ENCODE measurements around the gene TNNC1. TPM values are rescaled to one million over a fixed set of nuclear protein-coding genes. Genes with fewer than 3 reads are reported as not detected.

The TNNC1 gene
- total and polyA plus RNA-seq, 10 of the 15 experiments (the other 5 are each of a cell fraction or from before 2014, with no cell fraction given): 0.13 to 1.3 (median 0.53) TPM; not detected in 2

GRCh38 chr3:52479037-52479876, 25.4 kb upstream of the TNNC1 start:
- Histone ChIP-seq H3K9ac (ENCODE audit: control insufficient read depth, insufficient read depth, low read length) (no peak overlapping the region), H3K9me3 (replicated peaks; ENCODE audit: control insufficient read depth, insufficient read depth, low read length) (no peaks in the 10 kb centered on the region), H3K4me2 (ENCODE audit: control insufficient read depth, insufficient read depth) (no peak overlapping the region), H3K79me2 (ENCODE audit: control insufficient read depth, insufficient read depth, low read length) (no peaks in the 10 kb centered on the region), H3K27ac (ENCODE audit: control insufficient read depth, insufficient read depth) (no peak overlapping the region), H3K4me1 (ENCODE audit: control insufficient read depth, insufficient read depth, low read length) (no peaks in the 10 kb centered on the region), H3K36me3 (ENCODE audit: control insufficient read depth in 2 of 2, insufficient read depth in 2 of 2, low read length in 1 of 2) (peaks cover 26 to 41% of the 10 kb centered on the region in 2 experiments), H3K4me3 (no peak overlapping the region), H3K27me3 (replicated peaks in 1 of 2; ENCODE audit: control insufficient read depth in 2 of 2, insufficient read depth in 2 of 2, low read length in 1 of 2) (no peaks in the 10 kb centered on the region), H2AFZ (ENCODE audit: control insufficient read depth, low read depth, low read length) (no peak overlapping the region), H4K20me1 (ENCODE audit: control insufficient read depth, insufficient read depth) (no peaks in the 10 kb centered on the region)
- CTCF ChIA-PET: no interaction called here
- in situ Hi-C loops (cut with MboI) (no loop called here), intact Hi-C loops (cut with micrococcal nuclease; ENCODE audit: unreplicated experiment) (no loop called here)
- TF ChIP-seq SIX5 (IDR thresholded peaks at IDR 0.05; ENCODE audit: low read depth, low read length, severe bottlenecking) (no peak), POLR2AphosphoS5 (IDR thresholded peaks at IDR 0.05; ENCODE audit: low read length) (0 out of 2 replicates have a peak, but pooled peaks have one; percentile 22), IRF4 (IDR thresholded peaks at IDR 0.05; ENCODE audit: low read depth, low read length) (no peak), POLR2A (IDR thresholded peaks at IDR 0.05; ENCODE audit: low read depth, low read length) (peak; percentile 35; the same call in 1 of the 2 replicates)
- 84% methylated on average over 7 of the region's 7 CpGs for WGBS (ENCODE audit: insufficient coverage, insufficient replicate concordance, low lambda C conversion rate, missing lambda C conversion rate)
- RAD21 ChIA-PET (ENCODE audit: unreplicated experiment): no interaction called here
- no TSS peak for BruUV-seq (replicated peaks)
- FAIRE-seq: no peak
- DNase-seq (ENCODE audit: low read depth, low spot score): no peak
- POLR2A ChIA-PET: no interaction called here
- SMC1A ChIA-PET (ENCODE audit: uncharacterized antibody, unreplicated experiment): no interaction called here
- ATAC-seq: no peak

- 85% methylated on average over 6 of the region's 6 CpGs for WGBS (ENCODE audit: insufficient coverage, insufficient replicate concordance, low lambda C conversion rate, missing lambda C conversion rate)
- H3K4me3 ChIP-seq: no peak overlapping the region
- ChIA-PET CTCF (no interaction called here), SMC1A (ENCODE audit: uncharacterized antibody, unreplicated experiment) (no interaction called here), POLR2A (no interaction called here), RAD21 (ENCODE audit: unreplicated experiment) (no interaction called here)
- ATAC-seq (no peak), DNase-seq (ENCODE audit: low read depth, low spot score) (no peak), FAIRE-seq (no peak)
- in situ Hi-C loops (cut with MboI): no loop called here
- intact Hi-C loops (cut with micrococcal nuclease; ENCODE audit: unreplicated experiment): no loop called here
- no peaks in the 10 kb centered on the region for H3K9me3 ChIP-seq (replicated peaks; ENCODE audit: control insufficient read depth, insufficient read depth, low read length)
- H3K9ac ChIP-seq (ENCODE audit: control insufficient read depth, insufficient read depth, low read length): no peak overlapping the region
- no peaks in the 10 kb centered on the region for H4K20me1 ChIP-seq (ENCODE audit: control insufficient read depth, insufficient read depth)
- no peaks in the 10 kb centered on the region for H3K4me1 ChIP-seq (ENCODE audit: control insufficient read depth, insufficient read depth, low read length)
- no peak overlapping the region for H3K4me2 ChIP-seq (ENCODE audit: control insufficient read depth, insufficient read depth)
- no peak overlapping the region for H3K27ac ChIP-seq (ENCODE audit: control insufficient read depth, insufficient read depth)
- H2AFZ ChIP-seq (ENCODE audit: control insufficient read depth, low read depth, low read length): no peak overlapping the region
- no peaks in the 10 kb centered on the region for H3K27me3 ChIP-seq (replicated peaks in 1 of 2; ENCODE audit: control insufficient read depth in 2 of 2, insufficient read depth in 2 of 2, low read length in 1 of 2)
- BruUV-seq (replicated peaks): no TSS peak
- H3K79me2 ChIP-seq (ENCODE audit: control insufficient read depth, insufficient read depth, low read length): no peaks in the 10 kb centered on the region
- peaks cover 32 to 48% of the 10 kb centered on the region in 2 experiments for H3K36me3 ChIP-seq (ENCODE audit: control insufficient read depth in 2 of 2, insufficient read depth in 2 of 2, low read length in 1 of 2)
- no peak for TF ChIP-seq IKZF2 (IDR thresholded peaks at IDR 0.05)
- TF ChIP-seq EGR1 (IDR thresholded peaks at IDR 0.05; ENCODE audit: borderline replicate concordance in 1 of 2, low read depth in 2 of 2, low read length in 2 of 2): no peak
- no peak for TF ChIP-seq ZBTB40 (IDR thresholded peaks at IDR 0.05; ENCODE audit: borderline replicate concordance)
- TF ChIP-seq JUND (IDR thresholded peaks at IDR 0.05; ENCODE audit: low read depth, low read length): no peak
- TF ChIP-seq BCL11A (IDR thresholded peaks at IDR 0.05; ENCODE audit: low read depth, low read length): no peak
- TF ChIP-seq DPF2 (IDR thresholded peaks at IDR 0.05): no peak
- TF ChIP-seq IRF4 (IDR thresholded peaks at IDR 0.05; ENCODE audit: low read depth, low read length): no peak
- no peak for TF ChIP-seq TCF12 (IDR thresholded peaks at IDR 0.05; ENCODE audit: low read depth, low read length)
- no peak for TF ChIP-seq BMI1 (IDR thresholded peaks at IDR 0.05; ENCODE audit: borderline replicate concordance)
- no peak for TF ChIP-seq RUNX3 (IDR thresholded peaks at IDR 0.05; ENCODE audit: low read length)
- no peak for TF ChIP-seq MXI1 (IDR thresholded peaks at IDR 0.05; ENCODE audit: low read depth, low read length)
- TF ChIP-seq NBN (IDR thresholded peaks at IDR 0.05): no peak
Observed at GRCh38 chr3:52477796-52478095, 23.9 kb upstream of the TNNC1 start.
